HK-2 (cell line): Measurements from ENCODE around the gene ERGIC2.
"Not testable (repeated sequence)": the region's sequence is repeated elsewhere in the genome, so short reads cannot be mapped to it uniquely, and the experiment has no call there.

Experiments used
- DNase-seq: peaks from one replicate; pipeline ENCODE4 v3.0.0-alpha.2; 2018; ENCODE audit not compliant: unreplicated experiment

ERGIC2 gene

DNA sequence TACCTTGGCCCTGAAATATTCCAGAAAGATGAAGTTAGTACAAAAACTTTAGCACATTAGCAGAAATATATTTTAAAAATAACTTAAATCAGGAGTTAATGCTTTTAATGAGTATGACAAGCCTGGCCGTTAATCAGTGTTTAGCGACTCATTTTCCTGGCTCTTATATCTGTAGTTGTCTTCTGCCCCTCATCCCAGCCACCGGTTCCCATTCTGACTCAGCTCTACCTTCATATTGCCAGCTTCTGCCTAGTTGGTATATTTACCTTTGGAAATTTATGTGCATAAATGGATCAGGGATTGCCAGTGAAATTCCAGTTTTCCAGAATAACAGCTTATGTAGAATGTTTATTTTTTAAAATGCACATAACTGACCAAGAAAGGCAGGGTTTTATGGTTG lies 79.9 kb downstream of the ERGIC2 start:
- DNase-seq, result no peak

DNA sequence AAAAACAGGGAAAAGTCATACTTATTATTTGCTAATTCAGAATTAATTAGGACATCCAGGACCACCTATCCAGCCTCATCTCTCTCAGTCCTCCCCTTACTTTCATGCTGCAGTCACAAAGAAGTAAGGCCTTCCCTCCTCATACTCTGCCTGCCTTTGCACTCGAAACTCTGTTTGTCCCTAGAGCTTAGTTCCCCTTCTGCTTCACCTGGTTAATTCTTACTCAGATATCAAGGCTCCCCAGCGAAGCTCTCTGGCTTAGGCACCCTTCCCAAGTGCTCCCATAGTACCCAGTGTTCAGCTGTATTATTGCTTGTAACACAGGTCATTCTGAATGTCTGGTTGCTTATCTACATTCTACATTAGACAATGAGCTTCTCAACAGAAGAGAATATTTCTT lies 81.3 kb downstream of the ERGIC2 start:
- no peak for DNase-seq

DNA sequence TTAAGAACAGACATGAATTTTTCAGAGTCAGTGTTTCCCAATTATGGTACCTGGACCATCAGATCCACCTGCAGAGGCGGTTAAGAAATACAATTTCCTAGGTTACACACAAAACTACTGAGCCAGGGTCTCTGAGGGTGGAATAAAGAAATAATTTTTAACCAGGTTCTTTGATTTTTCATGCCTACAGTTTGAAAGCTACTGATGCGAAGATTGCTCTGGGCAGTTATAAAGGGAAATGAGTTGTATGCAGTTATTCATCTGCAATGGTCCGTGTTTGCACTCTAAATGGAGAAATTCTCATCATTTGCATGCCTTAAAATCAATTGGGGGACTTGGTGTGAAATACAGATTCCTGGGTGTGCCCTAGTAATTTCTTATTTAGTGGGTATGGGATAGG lies 89.7 kb downstream of the ERGIC2 start:
- no peak for DNase-seq

DNA sequence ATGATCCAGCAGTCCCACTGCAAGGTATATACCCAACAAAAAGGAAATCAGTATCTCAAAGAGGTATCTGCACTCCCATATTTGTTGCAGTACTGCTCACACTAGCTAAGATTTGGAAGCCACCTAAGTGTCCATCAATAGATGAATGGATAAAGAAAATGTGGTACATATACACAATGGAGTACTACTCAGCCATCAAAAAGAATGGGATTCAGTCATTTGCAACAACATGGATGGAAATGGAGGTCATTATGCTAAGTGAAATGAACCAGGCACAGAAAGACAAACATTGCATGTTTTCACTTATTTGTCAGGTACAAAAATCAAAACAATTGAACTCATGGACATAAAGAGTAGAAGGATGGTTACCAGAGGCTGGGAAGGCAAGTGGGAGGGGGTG lies 90.5 kb downstream of the ERGIC2 start:
- not testable (repeated sequence) for DNase-seq

DNA sequence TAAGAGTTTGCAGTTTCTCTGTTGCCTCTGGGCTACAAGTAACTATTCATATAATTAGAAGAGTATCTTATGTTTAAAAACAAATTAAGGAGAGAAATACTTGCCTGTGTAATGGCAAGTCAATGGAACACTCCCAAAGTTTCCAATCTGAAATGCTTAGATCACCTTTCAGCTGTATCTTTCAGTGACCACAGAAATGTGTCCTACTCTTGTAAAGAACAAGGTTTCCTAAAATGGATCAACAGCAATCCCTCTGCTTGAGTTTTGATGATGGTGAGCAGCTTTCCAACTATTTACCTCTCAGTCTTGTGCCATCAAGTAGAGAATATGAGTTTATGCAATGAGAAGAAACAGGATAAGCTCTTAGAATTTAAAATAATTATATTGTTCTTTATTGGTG lies 92.9 kb downstream of the ERGIC2 start:
- DNase-seq, result no peak

DNA sequence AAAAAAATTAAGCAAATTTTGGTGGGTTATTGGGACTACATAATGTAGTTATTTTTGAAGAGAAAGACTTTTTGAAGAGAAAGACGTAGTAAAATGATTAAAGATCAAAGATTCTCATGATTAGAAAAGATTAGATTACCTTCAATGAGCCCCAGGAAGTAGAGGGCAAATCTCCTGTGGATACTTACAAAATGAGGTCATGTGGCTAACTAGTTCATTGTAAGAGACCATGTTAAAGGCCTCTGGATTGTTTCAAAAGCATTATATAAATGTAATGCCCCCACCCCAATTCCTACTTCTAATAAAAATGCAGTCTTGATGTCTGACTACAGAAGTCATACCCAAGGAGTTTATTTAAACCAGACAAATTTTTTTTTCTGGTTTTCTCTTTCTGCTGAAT lies 93.3 kb downstream of the ERGIC2 start:
- no peak for DNase-seq
